HG03565 (cell line): ENCODE results near the gene RPN2.

ENCODE experiments used
- ATAC-seq: cut with Tn5 transposase; IDR thresholded peaks from one replicate; pipeline ENCODE4 v1.9.1; 2021; ENCODE audit warnings: mild to moderate bottlenecking, moderate library complexity; ENCODE audit not compliant: unreplicated experiment

Gene RPN2

DNA sequence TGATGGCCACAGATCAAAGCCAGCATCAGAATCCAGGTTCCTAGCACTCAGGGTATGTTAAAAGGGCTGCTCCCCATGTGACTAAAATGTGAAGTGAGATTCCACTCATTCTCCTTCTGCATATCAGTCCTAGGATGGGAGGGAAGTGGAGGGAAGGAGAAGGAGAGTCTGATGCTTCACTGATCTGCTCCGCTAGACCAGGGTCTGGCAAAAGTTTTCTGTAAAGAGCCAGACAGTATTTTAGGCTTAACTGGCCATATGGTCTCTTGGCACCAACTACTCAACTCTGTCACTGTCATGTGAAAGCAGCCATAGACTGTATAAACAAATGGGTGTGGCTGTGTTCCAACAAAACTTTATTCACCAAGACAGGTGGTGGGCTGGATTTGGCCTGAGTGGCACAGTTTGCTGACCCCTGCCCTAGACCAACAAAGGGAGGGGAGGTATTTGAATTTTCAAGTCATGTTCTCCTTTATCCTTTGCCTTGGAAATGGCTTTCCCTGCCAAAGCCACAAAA is 59.9 kb downstream of the RPN2 start:
- ATAC-seq = no peak

GRCh38 chr20:37240337-37241067 is 61.4 kb downstream of the RPN2 start:
- ATAC-seq = no peak

DNA sequence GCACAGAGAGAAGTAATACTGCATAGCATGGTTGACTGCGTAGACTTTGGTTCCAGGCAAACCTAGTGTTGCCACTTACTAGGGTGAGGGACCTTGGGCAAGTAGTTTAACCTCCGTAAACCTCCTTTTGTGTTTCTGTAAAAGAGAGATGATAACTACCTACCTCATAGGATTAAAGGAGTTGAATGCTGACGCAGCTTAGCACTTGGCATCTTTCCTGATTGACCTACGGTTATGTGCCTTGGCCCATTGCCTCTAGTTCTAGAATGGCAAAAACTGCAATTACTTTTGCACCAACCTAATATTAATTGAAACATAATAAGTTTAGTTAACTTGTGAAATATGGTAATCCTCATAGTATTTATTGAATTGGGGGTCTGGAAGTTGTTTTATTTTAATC is 63.4 kb downstream of the RPN2 start:
- ATAC-seq = no peak

- no peak for ATAC-seq
These were observed 64.2 kb downstream of the RPN2 start for GRCh38 chr20:37243076-37243936.

DNA sequence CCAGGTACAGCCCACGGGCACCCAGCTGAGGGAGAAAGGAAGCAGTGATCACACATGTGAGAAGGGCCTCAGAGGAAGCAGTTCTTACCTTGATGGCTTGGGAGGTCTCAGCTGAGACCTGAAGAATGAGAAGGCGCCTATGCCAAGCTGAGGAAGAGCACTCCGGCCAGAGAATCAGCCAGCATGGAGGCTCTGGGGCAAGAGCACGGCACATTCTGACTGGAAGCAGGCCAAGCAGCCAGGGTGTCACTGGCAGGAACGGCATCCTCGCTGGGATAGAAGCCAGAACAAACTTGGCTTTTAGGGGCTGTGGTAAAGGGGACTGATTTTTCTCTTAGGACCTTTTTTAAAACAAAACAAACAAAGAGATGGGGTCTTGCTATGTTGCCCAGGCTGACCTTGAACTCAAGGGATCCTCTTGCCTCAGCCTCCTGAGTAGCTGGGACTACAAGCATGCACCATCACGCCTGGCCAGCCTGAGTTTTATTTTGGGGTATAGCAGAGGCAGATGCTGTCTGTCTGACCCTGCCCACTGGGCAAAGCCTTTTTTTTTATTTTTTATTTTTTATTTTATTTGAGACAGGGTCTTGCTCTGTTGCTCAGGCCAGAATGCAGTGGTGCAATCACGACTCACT is 64.9 kb downstream of the RPN2 start:
- ATAC-seq = no peak

DNA sequence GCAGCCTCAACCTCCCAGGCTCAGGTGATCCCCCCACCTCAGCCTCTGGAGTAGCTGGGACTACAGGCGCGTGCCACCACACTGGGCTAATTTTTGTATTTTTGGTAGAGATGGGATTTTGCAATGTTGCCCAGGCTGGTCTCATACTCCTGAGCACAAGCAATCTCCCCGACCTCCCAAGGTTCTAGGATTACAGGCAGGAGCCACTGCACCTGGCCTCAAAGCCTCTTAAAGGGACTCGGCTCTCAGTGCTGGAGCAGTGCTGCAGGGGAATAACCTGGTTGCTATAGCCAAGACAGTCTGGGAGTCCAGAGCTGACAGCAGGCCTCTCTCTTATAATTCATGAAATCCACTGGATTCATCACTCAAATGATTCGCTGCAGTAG is 65.4 kb downstream of the RPN2 start:
- ATAC-seq = no peak

GRCh38 chr20:37245216-37246150 is 66.4 kb downstream of the RPN2 start:
- ATAC-seq = no peak

GRCh38 chr20:37246736-37247135 is 67.6 kb downstream of the RPN2 start:
- ATAC-seq = no peak

GRCh38 chr20:37247547-37247946 is 68.4 kb downstream of the RPN2 start:
- ATAC-seq = no peak

- ATAC-seq = no peak
These were observed 70.2 kb downstream of the RPN2 start for GRCh38 chr20:37249304-37249703.

GRCh38 chr20:37251825-37252477 is 72.8 kb downstream of the RPN2 start:
- no peak for ATAC-seq

DNA sequence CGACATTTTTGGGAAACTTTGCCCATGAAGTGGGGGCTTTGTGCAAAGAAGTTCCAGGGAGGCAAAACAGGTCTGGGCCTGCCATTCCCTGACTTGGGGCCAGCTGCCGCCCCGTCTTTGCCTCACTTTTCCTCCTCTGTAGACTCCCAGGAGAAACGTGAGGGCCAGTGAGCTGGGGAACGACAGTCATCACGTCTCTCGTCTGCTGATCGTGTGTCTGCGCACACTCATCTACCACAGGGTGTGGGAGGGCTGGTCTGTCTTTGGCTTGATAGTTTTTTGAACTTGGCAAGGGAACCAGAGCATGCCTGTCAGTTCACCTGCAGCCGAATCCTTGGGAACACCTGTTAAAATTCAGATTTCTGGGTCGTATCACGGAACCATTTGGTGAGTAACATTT is 74.0 kb downstream of the RPN2 start:
- ATAC-seq = no peak

GRCh38 chr20:37254114-37254878 is 75.2 kb downstream of the RPN2 start:
- ATAC-seq = no peak

DNA sequence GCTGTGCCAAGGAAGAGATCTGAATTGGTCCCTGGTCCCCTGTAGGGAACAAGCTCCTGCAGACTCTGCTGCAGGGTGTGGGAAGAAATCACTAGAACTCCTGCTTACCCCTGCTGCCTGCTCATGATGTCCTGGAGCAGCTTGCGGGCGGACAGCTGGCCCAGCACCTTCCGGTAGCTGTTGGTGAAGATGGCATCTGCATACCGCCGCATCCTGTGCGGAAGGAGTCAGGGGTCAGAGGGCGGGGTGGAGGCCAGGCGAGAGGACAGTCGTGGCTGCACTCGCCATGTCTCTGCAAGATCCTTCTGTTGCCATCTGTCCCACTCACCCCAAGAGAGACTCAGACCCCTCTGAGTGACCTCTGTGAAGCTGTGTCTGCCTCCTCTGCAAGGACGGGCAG is 77.2 kb downstream of the RPN2 start:
- no peak for ATAC-seq

DNA sequence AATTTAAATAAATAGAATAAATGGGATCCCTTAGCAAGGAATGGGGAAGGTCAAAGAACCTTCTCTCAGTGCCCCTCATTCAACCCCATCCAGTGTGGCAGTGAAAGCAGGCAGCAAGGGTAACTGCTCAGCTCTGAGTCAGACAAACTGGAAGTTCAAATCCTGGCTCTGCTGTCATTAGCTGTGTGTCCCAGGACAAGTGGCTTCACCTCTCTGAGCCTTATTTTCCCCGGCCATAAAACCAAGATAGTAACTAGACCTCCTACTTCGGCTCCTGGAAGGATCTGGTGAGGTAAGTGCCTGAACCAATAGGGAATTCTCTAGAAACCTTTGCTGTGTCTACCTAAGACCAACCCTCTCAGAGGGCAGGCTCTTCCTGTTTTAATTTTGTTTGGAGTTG is 78.4 kb downstream of the RPN2 start:
- no peak for ATAC-seq

DNA sequence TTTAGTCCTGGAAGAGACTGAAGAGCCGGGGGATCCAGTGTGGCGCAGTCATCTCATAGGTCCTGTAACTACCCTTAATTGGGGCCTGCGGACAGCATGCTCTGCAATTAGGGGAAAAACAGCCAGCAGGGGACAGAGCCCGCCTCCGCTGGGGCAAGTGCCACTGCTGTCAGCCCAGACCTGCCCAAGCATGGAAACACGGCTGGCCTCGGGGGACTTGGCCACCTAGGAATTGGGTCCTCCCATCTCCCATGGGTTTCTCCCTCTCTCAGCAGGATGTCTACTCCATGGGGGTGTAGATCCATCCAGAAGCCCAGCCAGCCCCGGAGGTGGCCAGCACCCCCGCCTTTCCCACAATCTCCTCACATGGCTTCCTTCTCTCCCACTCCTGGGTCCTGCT is 78.9 kb downstream of the RPN2 start:
- no peak for ATAC-seq

DNA sequence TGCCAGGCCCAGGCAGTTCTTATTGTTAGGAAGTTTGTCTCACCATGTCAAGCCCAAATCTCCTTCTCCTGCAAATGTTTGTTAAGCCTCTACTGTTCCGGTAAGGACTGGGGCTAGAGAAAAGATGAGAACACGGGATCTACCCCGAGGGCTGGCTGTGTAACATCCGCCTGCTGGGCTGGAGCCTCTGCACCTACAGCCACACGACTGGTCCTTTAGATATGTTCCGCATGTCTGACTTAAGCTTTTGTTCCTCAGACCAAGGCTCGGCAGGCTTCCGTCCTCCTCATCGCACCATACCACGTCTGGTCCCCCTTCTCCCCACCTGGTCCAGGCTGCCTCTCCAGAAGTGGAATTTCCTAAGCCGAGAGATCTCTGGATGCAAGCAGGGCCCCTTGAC is 79.9 kb downstream of the RPN2 start:
- ATAC-seq = no peak

GRCh38 chr20:37259865-37260264 is 80.7 kb downstream of the RPN2 start:
- no peak for ATAC-seq

DNA sequence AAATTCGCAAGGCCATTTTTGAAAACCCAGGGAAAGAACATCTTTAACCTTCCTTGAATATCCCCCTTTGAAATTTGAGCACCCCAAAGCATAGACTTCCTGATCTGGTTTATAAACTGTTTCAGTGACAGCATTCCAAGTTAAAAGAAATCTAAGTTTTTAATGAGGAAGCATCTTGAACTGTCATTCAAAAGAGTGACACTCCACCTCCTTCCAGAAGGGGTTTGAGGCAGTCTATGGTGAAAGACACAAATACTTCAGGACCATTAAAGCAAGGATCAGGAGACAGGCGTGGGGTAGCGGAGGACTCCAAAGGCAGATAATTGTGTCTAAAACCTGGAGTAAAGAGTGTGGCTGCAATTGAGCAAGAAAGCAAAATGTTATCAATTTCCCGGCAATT is 81.8 kb downstream of the RPN2 start:
- no peak for ATAC-seq
